Keratinocyte (primary cell): ENCODE measurements around the gene TBC1D2.

Experiments used
- EZH2 ChIP-seq: IDR thresholded peaks from one replicate; pipeline ENCODE4 v1.6.1; 2012; ENCODE audit warnings: inconsistent platforms, mild to moderate bottlenecking, low read length, moderate library complexity
- TF ChIP-seq, protein P1 (sequence below), 3 experiments: IDR thresholded peaks in 1 of 3; conservative IDR thresholded peaks in 1 of 3; optimal IDR thresholded peaks in 1 of 3; 2 replicates in 2 of 3; 3 replicates in 1 of 3; pipeline versions ENCODE3 to v1.5.1; 2011; ENCODE audit warnings: low read length in 3 of 3, mild to moderate bottlenecking in 3 of 3, moderate library complexity in 2 of 3, control low read depth in 1 of 3, inconsistent platforms in 1 of 3; ENCODE audit not compliant: insufficient read depth in 2 of 3; ENCODE audit errors: extremely low read depth in 1 of 3

DNA sequence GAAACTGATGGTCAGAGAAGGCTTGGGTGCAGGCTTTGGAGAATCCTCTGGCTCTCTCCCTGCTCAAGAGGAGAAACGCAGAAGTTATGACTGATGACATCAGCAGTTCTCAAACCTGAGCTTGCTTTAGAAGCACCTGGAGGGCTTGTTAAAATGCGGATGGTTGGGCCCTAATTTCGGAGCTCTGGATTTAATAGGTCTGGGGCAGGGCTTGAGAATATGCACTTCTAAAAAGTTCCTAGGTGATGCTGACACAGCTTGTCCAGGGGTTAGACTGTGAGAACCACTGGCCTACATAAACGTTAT, 26.4 kb downstream of the TBC1D2 start:
- TF ChIP-seq, protein P1, sequence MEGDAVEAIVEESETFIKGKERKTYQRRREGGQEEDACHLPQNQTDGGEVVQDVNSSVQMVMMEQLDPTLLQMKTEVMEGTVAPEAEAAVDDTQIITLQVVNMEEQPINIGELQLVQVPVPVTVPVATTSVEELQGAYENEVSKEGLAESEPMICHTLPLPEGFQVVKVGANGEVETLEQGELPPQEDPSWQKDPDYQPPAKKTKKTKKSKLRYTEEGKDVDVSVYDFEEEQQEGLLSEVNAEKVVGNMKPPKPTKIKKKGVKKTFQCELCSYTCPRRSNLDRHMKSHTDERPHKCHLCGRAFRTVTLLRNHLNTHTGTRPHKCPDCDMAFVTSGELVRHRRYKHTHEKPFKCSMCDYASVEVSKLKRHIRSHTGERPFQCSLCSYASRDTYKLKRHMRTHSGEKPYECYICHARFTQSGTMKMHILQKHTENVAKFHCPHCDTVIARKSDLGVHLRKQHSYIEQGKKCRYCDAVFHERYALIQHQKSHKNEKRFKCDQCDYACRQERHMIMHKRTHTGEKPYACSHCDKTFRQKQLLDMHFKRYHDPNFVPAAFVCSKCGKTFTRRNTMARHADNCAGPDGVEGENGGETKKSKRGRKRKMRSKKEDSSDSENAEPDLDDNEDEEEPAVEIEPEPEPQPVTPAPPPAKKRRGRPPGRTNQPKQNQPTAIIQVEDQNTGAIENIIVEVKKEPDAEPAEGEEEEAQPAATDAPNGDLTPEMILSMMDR (optimal IDR thresholded peaks at IDR 0.05 in 1 of 3, IDR thresholded peaks at IDR 0.05 in 1 of 3, conservative IDR thresholded peaks at IDR 0.05 in 1 of 3; ENCODE audit: extremely low read depth in 1 of 3, insufficient read depth in 2 of 3, low read length in 3 of 3), result no peak
- TF ChIP-seq EZH2, result no peak
